GM18519 (cell line): ENCODE results near the gene HOXC5.

Source experiments
- ATAC-seq: cut with Tn5 transposase; IDR thresholded peaks from one replicate; pipeline ENCODE4 v1.9.1; 2021; ENCODE audit warnings: mild to moderate bottlenecking, moderate library complexity; ENCODE audit not compliant: unreplicated experiment, low FRiP score

Gene HOXC5

GRCh38 chr12:54045401-54045800 is 12.6 kb downstream of the HOXC5 start:
- no peak for ATAC-seq

- no peak for ATAC-seq
These were observed 13.1 kb downstream of the HOXC5 start for GRCh38 chr12:54045868-54046521.

- no peak for ATAC-seq
These were observed 13.9 kb downstream of the HOXC5 start for GRCh38 chr12:54046809-54047159.

- ATAC-seq, result no peak
These were observed 14.5 kb downstream of the HOXC5 start for GRCh38 chr12:54047160-54047963.

GRCh38 chr12:54047964-54048303 is 15.1 kb downstream of the HOXC5 start:
- ATAC-seq, result no peak

GRCh38 chr12:54048406-54049093 is 15.7 kb downstream of the HOXC5 start:
- ATAC-seq, result no peak

GRCh38 chr12:54049108-54049507 is 16.3 kb downstream of the HOXC5 start:
- no peak for ATAC-seq

- ATAC-seq, result no peak
These were observed 17.6 kb downstream of the HOXC5 start for GRCh38 chr12:54050482-54050810.

GRCh38 chr12:54051026-54051842 is 18.4 kb downstream of the HOXC5 start:
- no peak for ATAC-seq

- ATAC-seq, result no peak
These were observed 19.1 kb downstream of the HOXC5 start for GRCh38 chr12:54051874-54052437.

GRCh38 chr12:54052438-54053002 is 19.7 kb downstream of the HOXC5 start:
- no peak for ATAC-seq

- ATAC-seq, result peak; percentile 47
These were observed 20.3 kb downstream of the HOXC5 start for GRCh38 chr12:54053003-54053750.

GRCh38 chr12:54053751-54054741 is 21.2 kb downstream of the HOXC5 start, which contains the start of gene HOXC4:
TSS of gene HOXC4 (plus strand) at chr12:54053835. CDS start at chr12:54053923, 88 bp downstream.
- ATAC-seq, result no peak

- no peak for ATAC-seq
These were observed 21.9 kb downstream of the HOXC5 start for GRCh38 chr12:54054742-54055194.

- ATAC-seq, result no peak
These were observed 22.7 kb downstream of the HOXC5 start for GRCh38 chr12:54055552-54055951.

- no peak for ATAC-seq
These were observed 23.3 kb downstream of the HOXC5 start for GRCh38 chr12:54056110-54056509.

- ATAC-seq, result no peak
These were observed 25.4 kb downstream of the HOXC5 start for GRCh38 chr12:54058128-54058768.

GRCh38 chr12:54059668-54060067 is 26.8 kb downstream of the HOXC5 start:
- no peak for ATAC-seq
